AG04450 (cell line): Measurements from ENCODE around the gene ALPK3. TPM values are rescaled to one million over a fixed set of nuclear protein-coding genes. Genes with fewer than 3 reads are reported as not detected.

Experiments used
- CTCF ChIA-PET: fragments of 300-600, 350-600 bp; formaldehyde crosslinking; extraction: SDS; loops from one replicate; lab custom pipeline; 2022; ENCODE audit warnings: antibody characterized with exemption, inconsistent platforms; lab: Charles Lee
- POLR2A ChIA-PET: fragments of 350-600 bp; formaldehyde crosslinking; extraction: SDS; loops from one replicate; lab custom pipeline; 2021; ENCODE audit warnings: antibody characterized with exemption, inconsistent platforms; lab: Yijun Ruan, JAX
- DNase-seq: peaks from one replicate; pipeline ENCODE4 v3.0.0-alpha.2; 2011; ENCODE audit warnings: low read depth, low spot score
- H3K27ac ChIP-seq: one replicate; pipeline ENCODE4 v1.5.1; 2012; ENCODE audit warnings: low read depth, low read length, control low read depth
- H3K27me3 ChIP-seq: one replicate; pipeline ENCODE4 v1.6.0; 2012; ENCODE audit warnings: low read length; ENCODE audit not compliant: control insufficient read depth, insufficient read depth
- H3K4me3 ChIP-seq: 2 replicates; pipeline ENCODE4 v1.5.1; 2011; ENCODE audit warnings: mild to moderate bottlenecking, low read depth, low read length, control low read depth
- H3K9me3 ChIP-seq: 2 replicates; pipeline ENCODE4 v1.5.1; 2012; ENCODE audit warnings: low read length; ENCODE audit not compliant: control insufficient read depth, insufficient read depth
- CTCF ChIP-seq: IDR thresholded peaks from 2 replicates; pipeline ENCODE4 v1.5.1; 2011; ENCODE audit warnings: low read depth, low read length, control low read depth, inconsistent platforms
- polyA plus RNA-seq: library from polyadenylated mRNA; depleted of rRNA; stranded (reverse); fragments of >200 nt; gene quantifications from 2 replicates; pipeline ENCODE4 v1.2.3, GENCODE V29; 2011

Gene ALPK3
- polyA plus RNA-seq, 1 experiment = 0.04 TPM

GRCh38 chr15:84868037-84868880 lies 51.1 kb downstream of the ALPK3 start:
- no peak for DNase-seq
- no peak for TF ChIP-seq CTCF
- H3K9me3 ChIP-seq = no peaks in the 10 kb centered on the region; the same call in 1 of the 2 replicates
- H3K4me3 ChIP-seq = no peak overlapping the region
- CTCF ChIA-PET = interaction anchor here (1.9 kb wide), 1 partner anchor 10 kb away, joined by 6 read pairs; no protein-coding TSS in a partner anchor
- H3K27ac ChIP-seq = no peak overlapping the region
- H3K27me3 ChIP-seq = peaks cover 20% of the 10 kb centered on the region
- POLR2A ChIA-PET = no interaction called here

GRCh38 chr15:84869510-84869909 lies 52.4 kb downstream of the ALPK3 start:
- Histone ChIP-seq H3K27ac (no peak overlapping the region), H3K9me3 (no peaks in the 10 kb centered on the region; the same call in 1 of the 2 replicates), H3K27me3 (peaks cover 14% of the 10 kb centered on the region), H3K4me3 (no peak overlapping the region)
- no peak for TF ChIP-seq CTCF
- CTCF ChIA-PET = interaction anchor here (1.0 kb wide), 1 partner anchor 9 kb away, joined by 4 read pairs; no protein-coding TSS in a partner anchor
- POLR2A ChIA-PET = no interaction called here
- no peak for DNase-seq

- no peak overlapping the region for H3K4me3 ChIP-seq
- no peak for TF ChIP-seq CTCF
- DNase-seq = no peak
- H3K27me3 ChIP-seq = peaks cover 12% of the 10 kb centered on the region
- CTCF ChIA-PET = no interaction called here
- no peaks in the 10 kb centered on the region; the same call in 1 of the 2 replicates for H3K9me3 ChIP-seq
- POLR2A ChIA-PET = no interaction called here
- no peak overlapping the region for H3K27ac ChIP-seq
Observed at GRCh38 chr15:84871428-84871985, 54.4 kb downstream of the ALPK3 start.

GRCh38 chr15:84872009-84872910 lies 55.1 kb downstream of the ALPK3 start:
- Histone ChIP-seq H3K27me3 (peaks cover 12% of the 10 kb centered on the region), H3K9me3 (no peaks in the 10 kb centered on the region; the same call in 1 of the 2 replicates), H3K27ac (no peak overlapping the region), H3K4me3 (no peak overlapping the region)
- no peak for DNase-seq
- POLR2A ChIA-PET = no interaction called here
- TF ChIP-seq CTCF = no peak
- CTCF ChIA-PET = no interaction called here
